KOPT-K1 (cell line): ENCODE results near the gene ARHGAP42.

Experiments used
- H3K27ac ChIP-seq: fragments of 200-600 bp; sonication (generic); 2 replicates; pipeline ENCODE4 v1.5.1; 2016; ENCODE audit warnings: antibody characterized with exemption, mild to moderate bottlenecking, low read depth, low read length; ENCODE audit not compliant: poor library complexity, severe bottlenecking
- H3K36me3 ChIP-seq: fragments of 200-600 bp; sonication (generic); 2 replicates; pipeline ENCODE4 v1.5.1; 2017; ENCODE audit warnings: antibody characterized with exemption, mild to moderate bottlenecking, low read length, moderate library complexity; ENCODE audit not compliant: insufficient read depth
- H3K9me3 ChIP-seq: fragments of 200-600 bp; sonication (generic); 2 replicates; pipeline ENCODE4 v1.5.1; 2017; ENCODE audit warnings: antibody characterized with exemption, low read length, mild to moderate bottlenecking; ENCODE audit not compliant: insufficient read depth, poor library complexity, severe bottlenecking

Gene ARHGAP42

DNA sequence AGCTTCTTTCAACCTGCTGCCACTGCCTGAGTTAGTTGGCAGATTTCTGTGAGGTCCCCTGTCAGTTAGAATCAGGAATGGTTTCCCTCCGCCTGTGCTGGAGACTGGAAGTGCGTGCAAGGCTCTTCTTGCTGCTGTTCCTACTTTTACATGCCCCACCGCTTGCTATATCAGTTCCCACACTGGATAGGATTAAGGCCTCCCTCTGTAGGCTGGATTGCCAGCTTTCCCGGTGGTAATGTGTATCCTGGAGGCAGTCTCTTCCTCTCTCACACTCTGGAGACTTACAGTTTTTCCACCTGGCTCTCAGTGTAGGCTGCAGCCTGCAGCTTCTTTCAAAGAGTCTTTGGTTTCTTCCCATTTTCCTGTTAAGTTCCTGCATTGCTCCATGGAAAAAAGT lies 66.5 kb downstream of the ARHGAP42 start:
- Histone ChIP-seq H3K36me3 (no peaks in the 10 kb centered on the region), H3K9me3 (peaks cover 13% of the 10 kb centered on the region), H3K27ac (no peak overlapping the region)

DNA sequence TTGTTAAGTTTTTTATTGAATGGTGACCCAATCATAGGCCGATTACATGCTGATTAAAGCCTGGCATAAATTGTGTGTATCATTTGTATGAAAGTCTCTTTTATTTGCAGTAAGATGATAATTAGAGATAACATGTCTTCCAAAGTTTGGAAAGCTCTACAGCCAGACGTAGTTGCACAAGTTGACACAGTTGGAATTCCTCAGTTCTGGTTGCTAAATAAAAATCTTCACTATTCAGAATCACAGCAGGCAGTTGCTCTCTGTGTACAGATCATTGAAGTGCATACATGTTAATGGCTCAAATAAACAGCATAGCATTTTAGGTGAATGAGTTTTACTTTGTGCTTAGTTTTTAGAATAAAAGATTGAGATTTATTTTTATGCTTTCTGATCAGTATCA lies 69.5 kb downstream of the ARHGAP42 start:
- no peaks in the 10 kb centered on the region for H3K9me3 ChIP-seq
- H3K36me3 ChIP-seq = no peaks in the 10 kb centered on the region

DNA sequence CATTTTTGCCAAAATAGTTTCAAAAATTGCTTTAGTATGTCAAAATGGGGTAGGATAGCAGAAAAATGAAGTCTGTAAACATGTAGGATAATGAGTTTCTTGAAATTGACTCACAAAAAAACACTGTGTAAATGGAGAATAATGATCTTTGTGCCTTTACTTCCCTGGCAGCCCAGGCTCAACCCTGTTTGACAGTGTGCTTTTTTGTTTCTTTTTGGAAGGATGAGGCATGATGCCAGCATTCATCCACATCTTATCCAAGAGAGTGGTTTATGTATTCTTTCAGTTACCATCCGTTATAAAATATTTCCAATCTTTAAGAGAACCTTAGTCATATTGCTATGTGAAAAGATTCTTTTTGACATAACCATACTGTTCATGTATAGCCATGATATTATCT lies 70.6 kb downstream of the ARHGAP42 start:
- Histone ChIP-seq H3K36me3 (no peaks in the 10 kb centered on the region), H3K27ac (no peak overlapping the region), H3K9me3 (no peaks in the 10 kb centered on the region)

More for the DNA sequence above, 69.5 kb downstream of the ARHGAP42 start:
- no peak overlapping the region for H3K27ac ChIP-seq

GRCh38 chr11:100759106-100759505 lies 72.0 kb downstream of the ARHGAP42 start:
- Histone ChIP-seq H3K36me3 (no peaks in the 10 kb centered on the region), H3K27ac (no peak overlapping the region), H3K9me3 (no peaks in the 10 kb centered on the region)

GRCh38 chr11:100759856-100760255 lies 72.8 kb downstream of the ARHGAP42 start:
- no peaks in the 10 kb centered on the region for H3K9me3 ChIP-seq
- H3K27ac ChIP-seq = no peak overlapping the region
- H3K36me3 ChIP-seq = no peaks in the 10 kb centered on the region

DNA sequence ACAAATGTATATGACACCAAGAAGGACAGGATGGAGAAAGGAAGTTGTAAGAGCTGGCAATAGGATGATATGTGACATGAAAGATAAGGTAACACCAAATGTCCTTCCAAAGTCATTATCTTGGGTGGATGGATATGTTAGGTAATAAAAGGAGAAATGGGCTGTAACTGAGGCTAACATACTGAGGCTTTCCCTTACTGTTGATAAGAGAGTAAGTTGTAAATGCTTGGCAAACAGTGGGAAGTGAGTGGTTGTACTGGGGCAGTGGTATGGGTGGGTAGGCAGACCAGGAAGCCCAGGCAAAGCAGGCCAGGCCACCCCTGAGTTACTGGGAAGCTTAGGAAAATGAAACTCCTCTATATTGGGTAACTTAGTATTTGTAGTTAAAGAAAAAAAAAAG lies 73.7 kb downstream of the ARHGAP42 start:
- H3K36me3 ChIP-seq = no peaks in the 10 kb centered on the region
- H3K9me3 ChIP-seq = no peaks in the 10 kb centered on the region
- H3K27ac ChIP-seq = no peak overlapping the region

- Histone ChIP-seq H3K36me3 (no peaks in the 10 kb centered on the region), H3K27ac (no peak overlapping the region), H3K9me3 (no peaks in the 10 kb centered on the region)
Observed at GRCh38 chr11:100761841-100762240, 74.8 kb downstream of the ARHGAP42 start.

- Histone ChIP-seq H3K9me3 (no peaks in the 10 kb centered on the region), H3K27ac (no peak overlapping the region), H3K36me3 (no peaks in the 10 kb centered on the region)
Observed at GRCh38 chr11:100766764-100767163, 79.7 kb downstream of the ARHGAP42 start.

DNA sequence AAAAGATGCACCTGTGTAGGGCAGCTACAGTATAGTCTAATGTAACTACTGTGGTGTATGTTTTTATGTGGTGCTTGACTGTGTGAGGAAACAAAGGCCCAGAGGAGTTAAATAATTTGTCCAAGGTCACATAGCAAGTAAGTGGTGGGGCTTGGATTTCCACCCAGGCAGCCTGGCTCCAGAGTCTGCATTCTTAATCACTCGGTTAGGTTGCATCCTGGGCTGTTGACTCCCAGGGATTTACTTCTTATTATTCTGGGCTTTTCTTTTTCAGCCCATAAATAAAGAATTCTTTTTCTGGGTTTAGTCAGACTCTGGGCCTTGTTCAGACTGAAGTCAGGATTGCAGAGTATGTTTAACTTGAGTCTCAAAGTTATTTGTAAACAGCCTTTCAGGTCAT lies 82.1 kb downstream of the ARHGAP42 start:
- Histone ChIP-seq H3K36me3 (no peaks in the 10 kb centered on the region), H3K27ac (no peak overlapping the region), H3K9me3 (no peaks in the 10 kb centered on the region)

- Histone ChIP-seq H3K27ac (no peak overlapping the region), H3K9me3 (no peaks in the 10 kb centered on the region), H3K36me3 (no peaks in the 10 kb centered on the region)
Observed at GRCh38 chr11:100769617-100770016, 82.5 kb downstream of the ARHGAP42 start.

DNA sequence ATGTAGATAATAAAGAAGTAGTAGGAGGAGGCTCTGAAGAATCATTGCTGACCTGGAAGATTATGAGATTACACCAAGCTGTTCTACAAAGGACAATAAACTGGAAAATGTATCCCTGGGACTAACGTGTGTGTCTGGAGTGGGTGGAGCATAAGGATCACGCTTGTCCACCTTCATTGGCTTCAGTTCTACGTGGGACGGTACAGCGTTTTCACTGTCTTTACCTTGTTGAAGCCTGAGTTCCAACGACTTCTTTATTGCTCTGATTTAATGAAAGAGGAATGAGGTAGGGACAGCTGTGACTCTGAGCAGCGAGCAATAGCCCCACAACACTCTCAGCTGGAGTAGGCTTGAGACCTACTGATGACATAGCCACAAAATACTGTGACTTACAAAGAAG lies 87.0 kb downstream of the ARHGAP42 start:
- H3K9me3 ChIP-seq = no peaks in the 10 kb centered on the region
- no peak overlapping the region for H3K27ac ChIP-seq
- H3K36me3 ChIP-seq = no peaks in the 10 kb centered on the region

GRCh38 chr11:100774859-100775258 lies 87.8 kb downstream of the ARHGAP42 start:
- H3K27ac ChIP-seq = no peak overlapping the region
- no peaks in the 10 kb centered on the region for H3K36me3 ChIP-seq
- no peaks in the 10 kb centered on the region for H3K9me3 ChIP-seq

DNA sequence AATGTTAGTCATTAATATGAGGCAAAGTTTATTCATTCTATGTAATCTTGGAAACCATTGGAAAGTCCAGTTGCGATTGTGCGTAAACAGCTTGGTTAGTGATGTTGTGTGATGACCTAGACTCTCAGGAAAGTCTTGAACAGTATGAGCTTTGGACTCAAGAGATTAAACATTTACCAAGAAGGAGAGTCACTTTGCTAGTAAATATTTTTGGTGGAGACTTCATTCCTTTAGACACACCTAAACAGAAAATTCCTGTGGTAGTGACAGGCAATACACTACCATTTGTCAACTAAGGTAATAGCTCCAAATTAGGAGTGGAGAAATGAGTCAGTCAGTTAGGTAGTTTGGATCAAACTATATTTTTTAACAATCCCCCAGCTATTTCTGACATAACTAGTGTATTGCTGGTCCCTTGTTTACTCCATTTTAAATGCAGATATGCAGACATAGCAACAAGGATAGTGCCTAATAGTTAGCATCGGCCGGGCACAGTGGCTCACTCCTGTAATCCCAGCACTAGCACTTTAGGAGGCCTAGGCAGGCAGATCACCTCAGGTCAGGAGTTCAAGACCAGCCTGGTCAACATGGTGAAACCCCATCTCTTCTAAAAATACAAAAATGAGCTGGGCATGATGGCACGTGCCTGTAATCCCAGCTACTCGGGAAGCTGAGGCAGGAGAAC lies 89.3 kb downstream of the ARHGAP42 start:
- no peak overlapping the region for H3K27ac ChIP-seq
- H3K9me3 ChIP-seq = no peaks in the 10 kb centered on the region
- no peaks in the 10 kb centered on the region for H3K36me3 ChIP-seq

DNA sequence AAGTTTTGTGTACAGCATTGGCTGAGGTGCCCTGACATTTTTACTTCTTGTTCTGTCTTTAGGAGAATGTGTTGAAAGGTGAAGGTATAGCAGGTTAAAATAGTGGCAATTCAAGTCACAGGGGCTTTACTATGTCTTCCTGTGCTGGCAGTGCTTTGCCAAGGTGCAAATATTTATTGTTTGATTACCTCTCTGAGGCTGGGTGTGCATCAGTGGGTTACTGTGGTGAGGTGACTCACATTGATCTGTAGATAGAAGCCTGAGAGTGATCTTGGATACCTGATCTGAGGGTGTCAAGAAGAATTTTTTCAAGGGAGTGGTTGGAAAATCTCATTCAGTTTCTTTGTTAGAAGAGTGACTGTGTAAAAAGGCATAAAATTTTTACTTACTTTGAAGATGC lies 90.0 kb downstream of the ARHGAP42 start:
- no peaks in the 10 kb centered on the region for H3K36me3 ChIP-seq
- no peak overlapping the region for H3K27ac ChIP-seq
- no peaks in the 10 kb centered on the region for H3K9me3 ChIP-seq

- Histone ChIP-seq H3K36me3 (no peaks in the 10 kb centered on the region), H3K27ac (no peak overlapping the region), H3K9me3 (no peaks in the 10 kb centered on the region)
Observed at GRCh38 chr11:100777736-100778135, 90.6 kb downstream of the ARHGAP42 start.

GRCh38 chr11:100778166-100778785 lies 91.2 kb downstream of the ARHGAP42 start:
- no peaks in the 10 kb centered on the region for H3K9me3 ChIP-seq
- H3K27ac ChIP-seq = no peak overlapping the region
- no peaks in the 10 kb centered on the region for H3K36me3 ChIP-seq
